Activated CD4-positive, alpha-beta memory T cell treated with anti-CD3 and anti-CD28 coated beads, Interleukin-2, amount 10 ng/mL, durations not matched to agents 7 days and 5 days (primary cell): Measurements from ENCODE around the gene MBNL1. TPM values are rescaled to one million over a fixed set of nuclear protein-coding genes. Genes with fewer than 3 reads are reported as not detected.
A peak's percentile ranks its signal among the peaks of the same experiment; 100 is the strongest.

ENCODE experiments used
- CTCF ChIA-PET: fragments of 350-600 bp; sonication (Branson Sonifier 250); formaldehyde crosslinking; loops from one replicate; lab custom pipeline; 2021; ENCODE audit warnings: antibody characterized with exemption, inconsistent platforms; lab: Charles Lee
- POLR2A ChIA-PET: fragments of 350-600 bp; sonication (Branson Sonifier 250); formaldehyde crosslinking; loops from one replicate; lab custom pipeline; 2021; ENCODE audit warnings: antibody characterized with exemption; lab: Charles Lee
- DNase-seq: peaks from one replicate; pipeline ENCODE4 v3.0.0-alpha.2; 2020
- H3K27ac Mint-ChIP-seq: one replicate; pipeline ENCODE4 v1.8.0; 2021; ENCODE audit warnings: mild to moderate bottlenecking, mixed read lengths
- H3K27me3 Mint-ChIP-seq: one replicate; pipeline ENCODE4 v1.8.0; 2021; ENCODE audit warnings: mixed read lengths
- H3K36me3 Mint-ChIP-seq: one replicate; pipeline ENCODE4 v1.8.0; 2021; ENCODE audit warnings: low read depth, mixed read lengths
- H3K4me1 Mint-ChIP-seq: one replicate; pipeline ENCODE4 v1.8.0; 2021; ENCODE audit warnings: mixed read lengths
- H3K4me3 Mint-ChIP-seq: one replicate; pipeline ENCODE4 v1.8.0; 2021; ENCODE audit warnings: mild to moderate bottlenecking, mixed read lengths
- H3K9me3 Mint-ChIP-seq: one replicate; pipeline ENCODE4 v1.8.0; 2021; ENCODE audit warnings: mixed read lengths
- total RNA-seq, 2 experiments: library from RNA; stranded (reverse); gene quantifications; one replicate each; pipeline ENCODE4 v1.2.3, GENCODE V29; 2021

The MBNL1 gene
- total RNA-seq, 2 experiments from 2014 or later: 289 to 305 TPM

DNA sequence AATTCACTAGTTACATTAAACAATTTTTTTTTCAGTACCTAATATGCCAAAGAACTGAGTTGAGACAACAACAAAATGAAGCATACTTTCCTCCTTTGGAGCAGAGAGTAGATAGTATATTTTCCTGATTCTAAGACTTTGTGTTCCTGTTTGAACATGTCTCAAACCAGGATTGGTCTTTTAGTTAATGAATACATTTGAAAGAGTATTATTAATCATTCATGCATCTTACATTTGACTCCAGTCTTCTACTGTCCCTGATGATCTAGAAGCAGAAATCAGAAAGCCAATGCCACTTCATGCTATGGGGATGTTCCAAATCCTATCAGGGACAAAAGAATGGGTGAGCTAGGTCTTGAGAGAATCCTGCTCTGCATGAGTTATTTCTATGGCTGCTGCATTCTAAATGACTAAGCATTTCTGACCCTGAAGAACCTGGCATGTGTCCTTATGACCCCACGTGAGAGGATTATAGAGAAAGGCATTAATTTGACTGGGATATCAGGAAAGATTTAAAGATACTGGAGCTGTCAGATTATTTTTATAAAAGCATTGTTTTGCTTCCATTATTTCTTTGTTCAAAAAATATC is 32.9 kb upstream of the MBNL1 start:
- ChIA-PET CTCF (interaction anchor here (0.5 kb wide), 1 partner anchor 172 kb away, joined by 4 read pairs; no protein-coding TSS in a partner anchor), POLR2A (no interaction called here)
- H3K27ac Mint-ChIP-seq: no peak overlapping the region

DNA sequence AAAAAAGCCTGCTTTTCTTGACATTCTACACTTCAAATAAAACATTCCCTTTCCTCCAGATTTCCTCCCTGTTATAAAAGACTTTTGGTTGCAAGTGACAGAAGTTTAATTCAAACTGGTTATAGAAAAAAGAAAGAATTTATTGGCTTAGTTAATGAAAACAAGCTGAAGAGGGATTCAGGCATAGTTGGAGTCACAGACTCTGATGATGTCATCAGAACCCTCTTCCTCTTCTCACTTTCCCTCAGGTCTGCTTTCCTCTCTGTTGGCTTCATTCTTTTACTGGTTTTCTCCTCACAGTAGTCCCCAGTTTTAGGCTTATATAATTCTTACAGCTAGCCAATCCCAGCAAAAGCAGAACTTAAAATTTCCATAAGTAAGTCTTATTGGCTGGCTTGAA is 32.0 kb upstream of the MBNL1 start:
- DNase-seq: no peak
- no peak overlapping the region for H3K27ac Mint-ChIP-seq
- no peaks in the 10 kb centered on the region for H3K27me3 Mint-ChIP-seq
- peaks cover 3% of the 10 kb centered on the region for H3K9me3 Mint-ChIP-seq
- ChIA-PET CTCF (no interaction called here), POLR2A (interaction anchor here (1.0 kb wide), 2 partner anchors 19 to 27 kb away, joined by 3 read pairs; no protein-coding TSS in a partner anchor)
- peaks cover 8% of the 10 kb centered on the region for H3K36me3 Mint-ChIP-seq
- H3K4me3 Mint-ChIP-seq: no peak overlapping the region
- H3K4me1 Mint-ChIP-seq: peaks cover 54% of the 10 kb centered on the region

More for the DNA sequence above, 32.9 kb upstream of the MBNL1 start:
- H3K27me3 Mint-ChIP-seq: no peaks in the 10 kb centered on the region
- peaks cover 11% of the 10 kb centered on the region for H3K36me3 Mint-ChIP-seq
- DNase-seq: no peak
- no peak overlapping the region for H3K4me3 Mint-ChIP-seq
- peaks cover 3% of the 10 kb centered on the region for H3K9me3 Mint-ChIP-seq
- H3K4me1 Mint-ChIP-seq: peaks cover 50% of the 10 kb centered on the region

DNA sequence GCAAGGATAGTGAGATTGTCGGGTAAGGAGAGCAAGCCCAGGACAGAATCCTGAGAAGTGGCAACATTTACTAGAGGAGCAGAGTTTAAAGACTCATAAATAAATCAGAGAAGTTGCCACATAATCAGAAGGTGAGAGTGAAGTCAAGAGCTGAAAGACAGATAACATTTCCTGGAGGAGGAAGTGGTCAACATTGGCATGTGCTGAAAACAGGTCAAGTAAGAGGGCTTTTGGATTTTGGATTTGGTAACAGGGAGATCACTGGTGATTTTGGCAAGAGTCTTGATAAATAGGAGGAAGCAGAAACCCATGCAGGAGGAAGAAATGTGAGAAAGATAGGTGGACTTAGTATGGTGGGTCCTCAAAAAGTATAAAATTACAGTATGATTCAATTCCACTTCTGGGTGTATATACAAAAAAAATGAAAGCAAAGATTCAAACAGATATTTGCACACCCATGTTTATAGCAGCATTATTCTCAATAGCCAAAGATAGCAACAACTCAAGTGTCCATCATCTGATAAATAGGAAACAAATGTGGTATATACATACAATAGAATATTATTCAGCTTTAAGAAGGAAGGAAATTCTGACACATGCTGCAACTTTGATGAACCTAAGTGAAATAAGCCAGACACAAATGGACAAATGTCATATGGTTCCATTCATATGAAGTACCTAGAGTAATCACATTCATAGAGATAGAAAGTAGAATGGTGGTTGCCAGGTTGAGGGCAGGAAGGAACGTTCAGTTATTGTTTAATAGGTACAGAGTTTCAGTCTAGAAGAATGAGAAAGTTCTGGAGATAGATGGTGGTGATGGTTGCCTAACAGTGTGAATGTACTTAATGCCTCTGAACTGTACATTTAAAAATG is 27.3 kb upstream of the MBNL1 start:
- POLR2A ChIA-PET: interaction anchor here (0.9 to 8.9 kb wide), 8 partner anchors 19 to 48 kb away, joined by 3 to 268 read pairs (median 5); partner anchors contain the start of gene MBNL1
- Mint-ChIP-seq H3K4me1 (peaks cover 53% of the 10 kb centered on the region), H3K36me3 (peaks cover 17% of the 10 kb centered on the region), H3K27ac (peak overlapping the region; percentile 97), H3K27me3 (no peaks in the 10 kb centered on the region), H3K4me3 (peak overlapping the region; percentile 41), H3K9me3 (peaks cover 3% of the 10 kb centered on the region)
- CTCF ChIA-PET: no interaction called here
- DNase-seq: no peak

- peaks cover 52% of the 10 kb centered on the region for H3K4me1 Mint-ChIP-seq
- H3K27me3 Mint-ChIP-seq: no peaks in the 10 kb centered on the region
- ChIA-PET POLR2A (interaction anchor here (0.6 to 8.9 kb wide), 24 partner anchors 10 to 1835 kb away, joined by 3 to 268 read pairs (median 6); partner anchors contain the start of gene MBNL1), CTCF (interaction anchor here (0.7 to 3.3 kb wide), 12 partner anchors 11 to 171 kb away, joined by 3 to 15 read pairs (median 4); no protein-coding TSS in a partner anchor)
- DNase-seq: no peak
- peak overlapping the region; percentile 98 for H3K4me3 Mint-ChIP-seq
- H3K36me3 Mint-ChIP-seq: peaks cover 18% of the 10 kb centered on the region
- H3K9me3 Mint-ChIP-seq: no peaks in the 10 kb centered on the region
- peak overlapping the region; percentile 97 for H3K27ac Mint-ChIP-seq
Observed at GRCh38 chr3:152243301-152243711, 25.4 kb upstream of the MBNL1 start.

- Mint-ChIP-seq H3K27me3 (no peaks in the 10 kb centered on the region), H3K4me1 (peaks cover 51% of the 10 kb centered on the region), H3K4me3 (peak overlapping the region; percentile 98), H3K36me3 (peaks cover 18% of the 10 kb centered on the region), H3K9me3 (no peaks in the 10 kb centered on the region), H3K27ac (peak overlapping the region; percentile 97)
- ChIA-PET POLR2A (interaction anchor here (0.7 to 8.9 kb wide), 25 partner anchors 10 to 1835 kb away, joined by 3 to 268 read pairs (median 6); partner anchors contain the start of genes GPR171 and MBNL1), CTCF (interaction anchor here (0.9 to 3.3 kb wide), 17 partner anchors 11 to 172 kb away, joined by 3 to 21 read pairs (median 4); partner anchors contain the start of gene MBNL1)
- peak; percentile 48 for DNase-seq
Observed at GRCh38 chr3:152243721-152244516, 24.8 kb upstream of the MBNL1 start.

DNA sequence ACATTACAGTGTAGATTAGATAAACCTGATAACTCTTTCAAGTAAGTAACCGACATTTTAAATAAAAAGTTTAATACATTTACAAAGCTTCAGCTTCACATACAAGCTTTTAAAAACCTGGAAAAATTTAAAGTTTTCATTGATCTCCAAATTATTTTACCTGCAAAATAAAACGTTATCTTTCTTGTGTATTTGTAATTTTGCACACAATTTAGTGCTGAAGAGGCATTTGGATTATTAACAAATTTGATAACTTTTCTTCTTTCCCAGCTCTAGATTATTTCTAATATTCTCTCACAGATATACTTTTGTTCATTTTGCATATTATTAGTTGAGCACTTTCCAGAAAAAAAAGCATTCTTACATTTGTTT is 24.2 kb upstream of the MBNL1 start:
- POLR2A ChIA-PET: interaction anchor here (0.7 to 8.9 kb wide), 20 partner anchors 14 to 1836 kb away, joined by 3 to 268 read pairs (median 19); partner anchors contain the start of genes GPR171 and MBNL1
- DNase-seq: no peak
- CTCF ChIA-PET: interaction anchor here (0.9 to 3.3 kb wide), 13 partner anchors 10 to 172 kb away, joined by 3 to 21 read pairs (median 7); partner anchors contain the start of gene MBNL1

DNA sequence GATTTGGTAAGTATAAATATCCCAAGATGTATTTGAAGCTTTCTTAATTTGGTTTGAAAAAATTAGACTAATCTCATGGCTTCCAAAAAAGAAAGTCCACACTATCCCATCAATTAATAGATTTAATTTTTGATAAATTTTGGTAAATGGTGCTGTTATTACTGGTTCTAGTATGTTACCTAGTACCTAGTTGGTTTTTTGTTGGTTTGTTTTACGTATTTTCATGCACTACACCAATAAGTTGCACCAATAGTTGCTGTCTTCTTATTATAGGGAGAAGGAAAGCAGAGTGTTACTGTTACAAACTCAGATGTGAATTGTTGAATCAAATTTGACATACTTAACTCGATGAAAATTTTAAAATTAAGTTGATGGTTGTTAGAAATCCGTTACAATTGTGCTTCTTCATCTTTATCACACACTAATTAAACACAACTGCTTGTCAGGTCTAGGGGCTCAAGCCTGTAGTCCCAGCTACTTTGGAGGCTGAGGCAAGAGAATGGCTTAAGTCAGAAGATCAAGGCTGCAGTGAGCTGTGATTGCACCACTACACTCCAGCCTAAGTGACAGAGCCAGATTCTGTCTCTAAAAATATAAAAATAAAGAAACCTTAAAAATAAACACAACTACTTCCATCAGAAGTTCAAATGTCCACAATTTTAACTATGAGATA is 23.1 kb upstream of the MBNL1 start:
- CTCF ChIA-PET: interaction anchor here (0.6 to 2.7 kb wide), 4 partner anchors 9 to 40 kb away, joined by 3 to 21 read pairs (median 6); partner anchors contain the start of gene MBNL1
- POLR2A ChIA-PET: interaction anchor here (1.0 to 8.9 kb wide), 13 partner anchors 13 to 62 kb away, joined by 3 to 268 read pairs (median 24); partner anchors contain the start of gene MBNL1
- H3K27me3 Mint-ChIP-seq: no peaks in the 10 kb centered on the region
- H3K36me3 Mint-ChIP-seq: peaks cover 15% of the 10 kb centered on the region
- peak overlapping the region; percentile 81 for H3K4me3 Mint-ChIP-seq
- peak overlapping the region; percentile 90 for H3K27ac Mint-ChIP-seq
- no peaks in the 10 kb centered on the region for H3K9me3 Mint-ChIP-seq
- peaks cover 40% of the 10 kb centered on the region for H3K4me1 Mint-ChIP-seq
- DNase-seq: peak; percentile 29

More for the DNA sequence above, 24.2 kb upstream of the MBNL1 start:
- peaks cover 18% of the 10 kb centered on the region for H3K36me3 Mint-ChIP-seq
- peak overlapping the region; percentile 97 for H3K27ac Mint-ChIP-seq
- no peaks in the 10 kb centered on the region for H3K9me3 Mint-ChIP-seq
- peak overlapping the region; percentile 98 for H3K4me3 Mint-ChIP-seq
- no peaks in the 10 kb centered on the region for H3K27me3 Mint-ChIP-seq
- H3K4me1 Mint-ChIP-seq: peaks cover 51% of the 10 kb centered on the region

DNA sequence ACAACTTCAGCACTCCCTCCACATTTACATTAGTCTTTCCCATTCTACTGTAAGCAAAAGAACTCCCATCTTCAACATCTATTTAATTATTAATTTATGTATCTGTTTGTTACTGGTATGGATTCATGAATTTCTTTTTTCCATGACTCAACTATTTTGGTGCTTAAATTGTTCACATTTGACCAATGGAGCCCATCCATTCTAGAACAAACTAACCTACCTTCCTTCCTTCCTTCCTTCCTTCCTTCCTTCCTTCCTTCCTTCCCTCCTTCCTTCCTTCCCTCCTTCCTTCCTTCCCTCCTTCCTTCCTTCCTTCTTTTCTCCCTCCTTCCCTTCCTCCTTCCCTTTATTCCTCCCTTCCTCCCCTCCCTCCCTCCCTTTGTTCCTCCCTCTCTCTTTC is 16.8 kb upstream of the MBNL1 start:
- no peak overlapping the region for H3K4me3 Mint-ChIP-seq
- POLR2A ChIA-PET: interaction anchor here (9.4 kb wide), 1 partner anchor 19 kb away, joined by 229 read pairs; the partner anchor contains the start of gene MBNL1
- no peaks in the 10 kb centered on the region for H3K27me3 Mint-ChIP-seq
- peaks cover 34% of the 10 kb centered on the region for H3K36me3 Mint-ChIP-seq
- no peak overlapping the region for H3K27ac Mint-ChIP-seq
- CTCF ChIA-PET: no interaction called here
- no peak for DNase-seq
- H3K9me3 Mint-ChIP-seq: peaks cover 5% of the 10 kb centered on the region
- peaks cover 59% of the 10 kb centered on the region for H3K4me1 Mint-ChIP-seq

DNA sequence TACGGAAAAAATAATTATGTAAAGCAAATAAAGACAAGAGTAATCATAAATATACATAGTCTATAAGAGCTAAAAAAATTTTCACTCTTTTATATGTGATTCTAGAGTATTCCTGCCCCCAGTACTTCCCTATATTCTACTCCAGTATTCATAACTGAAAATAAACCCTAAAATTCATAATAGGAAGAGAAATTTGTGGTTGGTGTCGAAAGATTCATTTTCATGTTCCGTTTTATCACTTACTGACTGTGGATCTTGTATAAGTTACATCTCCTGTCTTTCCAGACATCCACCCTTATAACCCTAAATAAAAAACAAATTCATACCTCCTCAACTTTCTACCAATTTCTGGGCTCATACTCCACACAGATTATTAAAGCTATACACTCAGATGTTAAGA is 16.0 kb upstream of the MBNL1 start:
- no peak for DNase-seq
- CTCF ChIA-PET: no interaction called here
- Mint-ChIP-seq H3K27ac (no peak overlapping the region), H3K4me1 (peaks cover 66% of the 10 kb centered on the region), H3K36me3 (peaks cover 34% of the 10 kb centered on the region), H3K4me3 (no peak overlapping the region), H3K9me3 (peaks cover 5% of the 10 kb centered on the region), H3K27me3 (no peaks in the 10 kb centered on the region)
- POLR2A ChIA-PET: interaction anchor here (9.4 to 11.9 kb wide), 2 partner anchors 7 to 18 kb away, joined by 171 to 229 read pairs; partner anchors contain the start of gene MBNL1

DNA sequence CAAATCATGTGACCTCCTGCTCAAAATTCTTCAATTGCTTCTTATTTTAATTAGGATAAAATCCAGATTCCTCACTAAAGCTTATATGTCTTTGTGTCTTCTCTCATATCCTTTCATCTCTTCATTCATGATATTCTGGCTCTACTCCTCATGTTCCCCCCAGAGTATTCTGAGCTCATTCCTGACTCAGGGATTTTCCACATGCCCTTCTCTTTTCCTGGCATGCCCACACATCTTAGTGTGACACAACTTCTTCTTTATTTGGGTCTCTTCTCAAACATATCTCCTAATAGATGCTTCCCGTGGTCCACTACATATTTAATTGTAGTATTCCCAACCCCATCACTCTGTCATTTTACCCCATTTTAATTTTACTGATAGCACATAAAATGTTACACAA is 15.2 kb upstream of the MBNL1 start:
- Mint-ChIP-seq H3K9me3 (peaks cover 5% of the 10 kb centered on the region), H3K4me3 (no peak overlapping the region), H3K36me3 (peaks cover 33% of the 10 kb centered on the region), H3K27me3 (no peaks in the 10 kb centered on the region), H3K4me1 (peaks cover 68% of the 10 kb centered on the region), H3K27ac (no peak overlapping the region)
- POLR2A ChIA-PET: interaction anchor here (0.8 to 11.9 kb wide), 3 partner anchors 8 to 55 kb away, joined by 3 to 229 read pairs (median 171); partner anchors contain the start of gene MBNL1
- CTCF ChIA-PET: interaction anchor here (2.2 to 2.5 kb wide), 2 partner anchors 8 to 10 kb away, joined by 7 to 9 read pairs; no protein-coding TSS in a partner anchor
- no peak for DNase-seq

DNA sequence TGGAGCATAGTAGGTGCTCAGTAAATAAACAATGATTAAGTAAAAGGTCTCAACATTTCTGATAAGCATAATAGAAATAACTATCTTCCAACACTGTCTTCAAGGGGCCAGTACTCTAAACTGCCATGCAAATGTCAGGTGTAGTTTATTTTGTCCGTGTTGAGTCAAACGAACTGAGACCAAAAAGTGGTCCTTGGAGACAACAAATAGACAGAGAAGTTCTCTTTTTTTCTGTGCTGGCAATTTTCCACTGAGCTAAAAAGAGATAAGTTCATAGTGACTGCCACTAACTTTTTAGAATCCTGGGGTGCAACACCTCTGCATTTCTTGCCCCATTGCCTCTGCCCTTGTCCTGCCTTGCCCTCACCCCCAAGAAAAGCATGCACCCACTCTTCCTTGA is 14.7 kb upstream of the MBNL1 start:
- Mint-ChIP-seq H3K9me3 (peaks cover 5% of the 10 kb centered on the region), H3K27ac (peak overlapping the region; percentile 64), H3K36me3 (peaks cover 33% of the 10 kb centered on the region), H3K4me1 (peaks cover 74% of the 10 kb centered on the region), H3K4me3 (no peak overlapping the region), H3K27me3 (no peaks in the 10 kb centered on the region)
- DNase-seq: no peak
- POLR2A ChIA-PET: interaction anchor here (0.8 to 11.9 kb wide), 3 partner anchors 9 to 56 kb away, joined by 3 to 229 read pairs (median 171); partner anchors contain the start of gene MBNL1
- CTCF ChIA-PET: interaction anchor here (2.2 to 2.5 kb wide), 2 partner anchors 8 to 10 kb away, joined by 7 to 9 read pairs; no protein-coding TSS in a partner anchor
